Measurements from ENCODE around the gene PCSK4.

DNA sequence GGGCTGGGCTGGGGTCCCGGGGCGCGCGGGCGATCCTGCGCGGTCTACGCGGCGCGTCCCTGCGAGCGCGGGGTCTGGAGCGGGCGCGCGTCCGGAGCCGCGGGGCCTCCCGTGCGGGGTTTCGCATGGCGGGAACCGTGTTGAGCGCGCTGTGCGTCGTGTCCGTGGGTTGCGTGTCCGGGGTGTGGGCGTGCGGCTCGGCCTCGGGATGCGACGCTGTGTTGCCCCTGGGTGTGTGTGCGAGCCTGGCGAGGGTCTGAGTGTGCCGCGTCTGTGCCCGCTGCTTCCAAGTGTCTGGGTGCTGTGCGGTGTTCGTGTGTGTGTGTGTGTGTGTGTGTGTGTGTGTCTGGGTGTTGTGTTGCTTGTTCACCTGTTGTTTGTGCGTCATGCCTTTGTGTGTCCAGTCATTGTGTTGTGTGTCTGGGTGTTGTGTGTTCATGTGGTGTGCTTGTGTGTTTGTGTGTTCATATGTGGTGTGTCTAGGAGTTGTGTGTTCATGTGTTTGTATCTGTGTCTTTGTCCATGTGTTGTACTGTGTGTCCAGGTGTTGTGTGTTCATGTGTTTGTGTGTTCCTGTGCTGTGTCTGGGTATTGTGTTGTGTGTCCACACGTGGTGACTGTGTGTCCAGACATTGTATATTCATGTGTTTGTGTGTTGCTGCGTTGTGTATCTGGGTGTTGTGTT lies 34.3 kb upstream of the PCSK4 start:
- TF ChIP-seq, protein P1, sequence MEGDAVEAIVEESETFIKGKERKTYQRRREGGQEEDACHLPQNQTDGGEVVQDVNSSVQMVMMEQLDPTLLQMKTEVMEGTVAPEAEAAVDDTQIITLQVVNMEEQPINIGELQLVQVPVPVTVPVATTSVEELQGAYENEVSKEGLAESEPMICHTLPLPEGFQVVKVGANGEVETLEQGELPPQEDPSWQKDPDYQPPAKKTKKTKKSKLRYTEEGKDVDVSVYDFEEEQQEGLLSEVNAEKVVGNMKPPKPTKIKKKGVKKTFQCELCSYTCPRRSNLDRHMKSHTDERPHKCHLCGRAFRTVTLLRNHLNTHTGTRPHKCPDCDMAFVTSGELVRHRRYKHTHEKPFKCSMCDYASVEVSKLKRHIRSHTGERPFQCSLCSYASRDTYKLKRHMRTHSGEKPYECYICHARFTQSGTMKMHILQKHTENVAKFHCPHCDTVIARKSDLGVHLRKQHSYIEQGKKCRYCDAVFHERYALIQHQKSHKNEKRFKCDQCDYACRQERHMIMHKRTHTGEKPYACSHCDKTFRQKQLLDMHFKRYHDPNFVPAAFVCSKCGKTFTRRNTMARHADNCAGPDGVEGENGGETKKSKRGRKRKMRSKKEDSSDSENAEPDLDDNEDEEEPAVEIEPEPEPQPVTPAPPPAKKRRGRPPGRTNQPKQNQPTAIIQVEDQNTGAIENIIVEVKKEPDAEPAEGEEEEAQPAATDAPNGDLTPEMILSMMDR (IDR thresholded peaks at IDR 0.05) = no peak
- TF ChIP-seq POLR2AphosphoS5 (IDR thresholded peaks at IDR 0.05) = no peak

Measured in transverse colon (tissue), 4 donors.